Sigmoid colon (tissue), 7 donors: ENCODE data around the gene CNST. TPM values are rescaled to one million over a fixed set of nuclear protein-coding genes. Genes with fewer than 3 reads are reported as not detected.
"Not testable (repeated sequence)": the region's sequence is repeated elsewhere in the genome, so short reads cannot be mapped to it uniquely, and the experiment has no call there.

ENCODE experiments used
- DNase-seq: peaks from one replicate; pipeline ENCODE4 v3.0.0-alpha.2; 2019
- H3K27ac ChIP-seq, 4 donors: fragments of 200-600 bp; sonication (generic); one replicate each; pipeline ENCODE4 v1.5.1; 2016 to 2019; ENCODE audit warnings: mild to moderate bottlenecking in 1 of 4
- H3K27me3 ChIP-seq, 3 donors: fragments of 200-600 bp; sonication (generic); one replicate each; pipeline ENCODE4 v1.5.1; 2019; ENCODE audit warnings: mild to moderate bottlenecking in 1 of 3
- H3K36me3 ChIP-seq, 4 donors: fragments of 200-600 bp; sonication (generic); one replicate each; pipeline ENCODE4 v1.5.1; 2016 to 2019
- H3K4me1 ChIP-seq, 4 donors: fragments of 200-600 bp; sonication (generic); one replicate each; pipeline ENCODE4 v1.5.1; 2017 to 2019
- H3K4me3 ChIP-seq, 4 donors: fragments of 200-600 bp; sonication (generic); one replicate each; pipeline ENCODE4 v1.5.1; 2017 to 2019; ENCODE audit warnings: mild to moderate bottlenecking in 2 of 4, moderate library complexity in 1 of 4
- H3K9me3 ChIP-seq, 4 donors: fragments of 200-600 bp in 3 of 4; sonication (generic) in 3 of 4; one replicate each; pipeline versions ENCODE4 v1.5.1 to v1.6.1; 2013 to 2019
- CTCF ChIP-seq, 4 experiments: fragments of 450-650 bp in 3 of 4; fragments of 200-600 bp in 1 of 4; IDR thresholded peaks; one replicate each; pipeline ENCODE4 v1.5.1; 2016 to 2019; ENCODE audit warnings: antibody characterized with exemption in 4 of 4, mild to moderate bottlenecking in 3 of 4, moderate library complexity in 2 of 4
- EP300 ChIP-seq, 4 donors: sonication (generic); formaldehyde crosslinking; IDR thresholded peaks; one replicate each; pipeline ENCODE4 v1.6.1; 2017; ENCODE audit warnings: antibody characterized with exemption in 4 of 4
- POLR2A ChIP-seq, 2 donors: fragments of 450-650 bp; IDR thresholded peaks; one replicate each; pipeline ENCODE4 v1.6.1; 2016; ENCODE audit warnings: antibody characterized with exemption in 2 of 2, mild to moderate bottlenecking in 2 of 2, moderate library complexity in 2 of 2
- POLR2AphosphoS5 ChIP-seq, 4 donors: sonication (generic); formaldehyde crosslinking; IDR thresholded peaks; one replicate each; pipeline ENCODE4 v1.6.1; 2017; ENCODE audit warnings: antibody characterized with exemption in 4 of 4
- WGBS, 2 donors: extraction: QIAGEN DNeasy Blood & Tissue Kit; methylation state at CpG; one replicate each; pipeline ENCODE4 v1.1.7; 2013; 5-methylcytosine and 5-hydroxymethylcytosine counted together
- intact Hi-C: fragments of 100-400 bp; cut with DNase I; formaldehyde crosslinking; loops from one replicate; pipeline ENCODE4 v1.15.1; 2023
- polyA plus RNA-seq, 3 donors: library from polyadenylated mRNA; stranded (reverse); fragments of 200-250 nt; gene quantifications; one replicate each; pipeline ENCODE4 v1.2.3, GENCODE V29; 2013
- total RNA-seq, 4 donors: library from RNA; depleted of rRNA; stranded (reverse); fragments of >200 nt; gene quantifications; one replicate each; pipeline ENCODE4 v1.1.0, GENCODE V29; 2016
- donor health status: healthy with polysubstance abuse.
- donor health status: Bipolar disorder and iron deficiency.
- donor health status: healthy.

CNST gene
- total and polyA plus RNA-seq, 7 donors: 9.0 to 39.2 (median 26.0) TPM

GRCh38 chr1:246600579-246600978 lies 34.3 kb downstream of the CNST start:
- H3K4me1 ChIP-seq: peaks cover 0 to 51% (median 34%) of the 10 kb centered on the region in 4 donors
- TF ChIP-seq POLR2AphosphoS5 (IDR thresholded peaks at IDR 0.05): no peak
- no peak for TF ChIP-seq EP300 (IDR thresholded peaks at IDR 0.05)
- no peak for TF ChIP-seq CTCF (IDR thresholded peaks at IDR 0.05)
- TF ChIP-seq POLR2A (IDR thresholded peaks at IDR 0.05): no peak
- intact Hi-C loops: no loop called here
- 70 to 86% methylated on average over 2 of the region's 2 CpGs for WGBS, 2 donors
- H3K9me3 ChIP-seq: no peaks in the 10 kb centered on the region
- no peak overlapping the region for H3K27ac ChIP-seq
- H3K4me3 ChIP-seq: no peak overlapping the region
- no peaks in the 10 kb centered on the region for H3K27me3 ChIP-seq
- H3K36me3 ChIP-seq: no peaks in the 10 kb centered on the region
- DNase-seq: no peak

- H3K4me1 ChIP-seq: peaks cover 0 to 37% (median 23%) of the 10 kb centered on the region in 4 donors
- no peaks in the 10 kb centered on the region for H3K9me3 ChIP-seq
- no peak overlapping the region for H3K27ac ChIP-seq
- DNase-seq: no peak
- TF ChIP-seq EP300 (IDR thresholded peaks at IDR 0.05) (no peak), POLR2A (IDR thresholded peaks at IDR 0.05) (no peak), POLR2AphosphoS5 (IDR thresholded peaks at IDR 0.05) (no peak), CTCF (IDR thresholded peaks at IDR 0.05) (no peak)
- intact Hi-C loops: no loop called here
- no peaks in the 10 kb centered on the region for H3K36me3 ChIP-seq
- H3K27me3 ChIP-seq: no peaks in the 10 kb centered on the region
- H3K4me3 ChIP-seq: no peak overlapping the region
- 76 to 87% methylated on average over 3 of the region's 3 CpGs for WGBS, 2 donors
Measured at GRCh38 chr1:246602194-246602593, 35.9 kb downstream of the CNST start.

GRCh38 chr1:246605231-246605630 lies 39.0 kb downstream of the CNST start:
- intact Hi-C loops, H3K27me3 ChIP-seq, H3K27ac ChIP-seq, H3K36me3 ChIP-seq, H3K9me3 ChIP-seq, DNase-seq, H3K4me3 ChIP-seq: not testable (repeated sequence)
- H3K4me1 ChIP-seq: peaks cover 5 to 39% (median 24%) of the 10 kb centered on the region in 4 donors
- 97 to 98% methylated on average over 19 of the region's 19 CpGs for WGBS, 2 donors

- DNase-seq: no peak
- WGBS, 2 donors: 88 to 93% methylated on average over 19 of the region's 19 CpGs
- no peaks in the 10 kb centered on the region for H3K36me3 ChIP-seq
- TF ChIP-seq EP300 (IDR thresholded peaks at IDR 0.05): no peak
- no peak for TF ChIP-seq CTCF (IDR thresholded peaks at IDR 0.05)
- TF ChIP-seq POLR2A (IDR thresholded peaks at IDR 0.05): no peak
- TF ChIP-seq POLR2AphosphoS5 (IDR thresholded peaks at IDR 0.05): no peak
- intact Hi-C loops: no loop called here
- H3K4me1 ChIP-seq: peaks cover 5 to 49% (median 43%) of the 10 kb centered on the region in 4 donors
- H3K27me3 ChIP-seq: no peaks in the 10 kb centered on the region
- H3K4me3 ChIP-seq: no peak overlapping the region
- H3K27ac ChIP-seq: peak overlapping the region in 2 of 4 donors; percentile 72 to 73
- H3K9me3 ChIP-seq: no peaks in the 10 kb centered on the region
Measured at GRCh38 chr1:246607462-246607861, 41.2 kb downstream of the CNST start.

GRCh38 chr1:246608616-246609376 lies 42.5 kb downstream of the CNST start:
- Histone ChIP-seq H3K27ac (peak overlapping the region; percentile 22 to 73 (median 71)), H3K27me3 (no peaks in the 10 kb centered on the region), H3K4me1 (peaks cover 5 to 59% (median 51%) of the 10 kb centered on the region in 4 donors), H3K9me3 (no peaks in the 10 kb centered on the region), H3K4me3 (no peak overlapping the region), H3K36me3 (no peaks in the 10 kb centered on the region)
- DNase-seq: peak; percentile 82
- WGBS, 2 donors: 19 to 43% methylated on average over 18 of the region's 18 CpGs
- intact Hi-C loops: no loop called here
- TF ChIP-seq POLR2AphosphoS5 (IDR thresholded peaks at IDR 0.05): peak; percentile 22 to 72 (median 50)
- TF ChIP-seq EP300 (IDR thresholded peaks at IDR 0.05): peak in 1 of 4 donors; percentile 24
- no peak for TF ChIP-seq CTCF (IDR thresholded peaks at IDR 0.05)
